Measurements from ENCODE around the gene SBF1. TPM values are rescaled to one million over a fixed set of nuclear protein-coding genes. Genes with fewer than 3 reads are reported as not detected.

SBF1 gene
- polyA plus RNA-seq, 1 donor from 2014 or later, result 17.5 TPM

- Mint-ChIP-seq H3K27ac (no peak overlapping the region), H3K36me3 (no peaks in the 10 kb centered on the region), H3K4me1 (peaks cover 3 to 6% (median 3%) of the 10 kb centered on the region in 3 donors), H3K4me3 (no peak overlapping the region), H3K27me3 (no peaks in the 10 kb centered on the region), H3K9me3 (no peaks in the 10 kb centered on the region)
These were observed 27.3 kb upstream of the SBF1 start for GRCh38 chr22:50502096-50502495.

GRCh38 chr22:50500452-50500851, 25.6 kb upstream of the SBF1 start:
- Mint-ChIP-seq H3K9me3 (no peaks in the 10 kb centered on the region), H3K4me3 (no peak overlapping the region), H3K4me1 (peaks cover 3 to 6% (median 3%) of the 10 kb centered on the region in 3 donors), H3K27ac (peak overlapping the region in 1 of 3 donors; percentile 47), H3K27me3 (no peaks in the 10 kb centered on the region), H3K36me3 (no peaks in the 10 kb centered on the region)

GRCh38 chr22:50498322-50498890, 23.6 kb upstream of the SBF1 start:
- Mint-ChIP-seq H3K4me3 (peak overlapping the region in 2 of 4 donors; percentile 37 to 70), H3K36me3 (no peaks in the 10 kb centered on the region), H3K4me1 (peaks cover 3 to 6% (median 3%) of the 10 kb centered on the region in 3 donors), H3K9me3 (no peaks in the 10 kb centered on the region), H3K27me3 (no peaks in the 10 kb centered on the region), H3K27ac (no peak overlapping the region)

- Mint-ChIP-seq H3K4me1 (peaks cover 2 to 6% (median 3%) of the 10 kb centered on the region in 3 donors), H3K27me3 (no peaks in the 10 kb centered on the region), H3K27ac (no peak overlapping the region), H3K9me3 (no peaks in the 10 kb centered on the region), H3K4me3 (no peak overlapping the region), H3K36me3 (no peaks in the 10 kb centered on the region)
These were observed 22.3 kb upstream of the SBF1 start for GRCh38 chr22:50497093-50497492.

GRCh38 chr22:50490531-50491308, 15.9 kb upstream of the SBF1 start:
- H3K4me3 Mint-ChIP-seq, result peak overlapping the region; percentile 8 to 79 (median 36)
- H3K4me1 Mint-ChIP-seq, result peaks cover 0 to 7% (median 5%) of the 10 kb centered on the region in 3 donors
- H3K9me3 Mint-ChIP-seq, result no peaks in the 10 kb centered on the region
- peak overlapping the region in 1 of 3 donors; percentile 32 for H3K27ac Mint-ChIP-seq
- H3K27me3 Mint-ChIP-seq, result peaks cover 4% of the 10 kb centered on the region
- H3K36me3 Mint-ChIP-seq, result no peaks in the 10 kb centered on the region

- H3K36me3 Mint-ChIP-seq, result no peaks in the 10 kb centered on the region
- H3K27me3 Mint-ChIP-seq, result peaks cover 4% of the 10 kb centered on the region
- no peak overlapping the region for H3K27ac Mint-ChIP-seq
- no peaks in the 10 kb centered on the region for H3K9me3 Mint-ChIP-seq
- peaks cover 0 to 7% (median 5%) of the 10 kb centered on the region in 3 donors for H3K4me1 Mint-ChIP-seq
- peak overlapping the region in 1 of 4 donors; percentile 22 for H3K4me3 Mint-ChIP-seq
These were observed 14.8 kb upstream of the SBF1 start for GRCh38 chr22:50489363-50490243.

- Mint-ChIP-seq H3K9me3 (no peaks in the 10 kb centered on the region), H3K27me3 (peaks cover 7% of the 10 kb centered on the region), H3K36me3 (no peaks in the 10 kb centered on the region), H3K4me3 (no peak overlapping the region), H3K4me1 (peaks cover 3 to 7% (median 5%) of the 10 kb centered on the region in 3 donors), H3K27ac (no peak overlapping the region)
These were observed 14.1 kb upstream of the SBF1 start for GRCh38 chr22:50488886-50489285.

GRCh38 chr22:50488006-50488677, 13.3 kb upstream of the SBF1 start:
- Mint-ChIP-seq H3K9me3 (no peaks in the 10 kb centered on the region), H3K27ac (no peak overlapping the region), H3K4me3 (no peak overlapping the region)

GRCh38 chr22:50487290-50488005, 12.6 kb upstream of the SBF1 start:
- no peaks in the 10 kb centered on the region for H3K36me3 Mint-ChIP-seq
- H3K27ac Mint-ChIP-seq, result no peak overlapping the region
- H3K4me3 Mint-ChIP-seq, result peak overlapping the region in 1 of 4 donors; percentile 25
- no peaks in the 10 kb centered on the region for H3K9me3 Mint-ChIP-seq
- H3K27me3 Mint-ChIP-seq, result peaks cover 9% of the 10 kb centered on the region
- peaks cover 3 to 7% (median 5%) of the 10 kb centered on the region in 3 donors for H3K4me1 Mint-ChIP-seq

More at GRCh38 chr22:50488006-50488677, 13.3 kb upstream of the SBF1 start:
- H3K36me3 Mint-ChIP-seq, result no peaks in the 10 kb centered on the region
- H3K4me1 Mint-ChIP-seq, result peaks cover 3 to 7% (median 5%) of the 10 kb centered on the region in 3 donors
- H3K27me3 Mint-ChIP-seq, result peaks cover 7% of the 10 kb centered on the region

GRCh38 chr22:50486561-50487289, 11.9 kb upstream of the SBF1 start, which contains the start of gene MIOX:
Gene MIOX (plus strand): TSS chr22:50486859. CDS start chr22:50486898, 39 bp downstream.
- H3K4me3 Mint-ChIP-seq, result peak within 1 kb of the TSS in 3 of 4 donors; percentile 13 to 58 (median 25)

GRCh38 chr22:50485221-50486131, 10.6 kb upstream of the SBF1 start:
- H3K4me3 Mint-ChIP-seq, result peak overlapping the region in 1 of 4 donors; percentile 13
- H3K36me3 Mint-ChIP-seq, result no peaks in the 10 kb centered on the region
- peaks cover 8% of the 10 kb centered on the region for H3K27me3 Mint-ChIP-seq
- H3K27ac Mint-ChIP-seq, result peak overlapping the region in 1 of 3 donors; percentile 62
- H3K9me3 Mint-ChIP-seq, result no peaks in the 10 kb centered on the region
- H3K4me1 Mint-ChIP-seq, result peaks cover 0 to 3% (median 0%) of the 10 kb centered on the region in 3 donors

More at GRCh38 chr22:50486561-50487289, 11.9 kb upstream of the SBF1 start, which contains the start of gene MIOX:
- H3K27me3 Mint-ChIP-seq, result peaks cover 9% of the 10 kb centered on the region
- H3K4me1 Mint-ChIP-seq, result peaks cover 3 to 7% (median 5%) of the 10 kb centered on the region in 3 donors
- H3K36me3 Mint-ChIP-seq, result no peaks in the 10 kb centered on the region
- H3K9me3 Mint-ChIP-seq, result no peaks in the 10 kb centered on the region
- H3K27ac Mint-ChIP-seq, result peak within 1 kb of the TSS in 1 of 3 donors; percentile 62

- H3K4me3 Mint-ChIP-seq, result peak overlapping the region in 1 of 4 donors; percentile 54
- H3K27ac Mint-ChIP-seq, result no peak overlapping the region
- no peaks in the 10 kb centered on the region for H3K9me3 Mint-ChIP-seq
- peaks cover 12% of the 10 kb centered on the region for H3K27me3 Mint-ChIP-seq
- H3K4me1 Mint-ChIP-seq, result peaks cover 3 to 5% (median 4%) of the 10 kb centered on the region in 3 donors
- no peaks in the 10 kb centered on the region for H3K36me3 Mint-ChIP-seq
These were observed 9.4 kb upstream of the SBF1 start for GRCh38 chr22:50483977-50484853.

Measured in IgD-negative memory B cell (primary cell).